Mesenchymal stem cell (in vitro differentiated cells and primary cell): ENCODE measurements around the gene CDH4.

ENCODE experiments used
- DNase-seq: peaks from one replicate; pipeline ENCODE4 v3.0.0-alpha.2; 2013
- H2AFZ ChIP-seq: one replicate; pipeline ENCODE4 v1.6.1; 2013; ENCODE audit warnings: low read depth, mild to moderate bottlenecking, control low read depth, inconsistent platforms, low read length, moderate library complexity
- H2AK5ac ChIP-seq: 2 replicates; pipeline ENCODE4 v1.6.1; 2013; ENCODE audit warnings: low read length, moderate library complexity, mild to moderate bottlenecking, inconsistent platforms; ENCODE audit not compliant: severe bottlenecking
- H2BK120ac ChIP-seq: one replicate; pipeline ENCODE4 v1.6.1; 2013; ENCODE audit warnings: low read depth, mild to moderate bottlenecking, inconsistent platforms, low read length, moderate library complexity
- H2BK12ac ChIP-seq, 2 experiments: one replicate each; pipeline ENCODE4 v1.6.1; 2013; ENCODE audit warnings: inconsistent platforms in 2 of 2, low read length in 2 of 2, mild to moderate bottlenecking in 2 of 2, moderate library complexity in 2 of 2, control low read depth in 1 of 2
- H2BK15ac ChIP-seq: one replicate; pipeline ENCODE4 v1.6.1; 2013; ENCODE audit warnings: mild to moderate bottlenecking, low read depth, inconsistent platforms; ENCODE audit not compliant: poor library complexity, severe bottlenecking
- H2BK5ac ChIP-seq: 2 replicates; pipeline ENCODE4 v1.6.1; 2013; ENCODE audit warnings: low read depth, mild to moderate bottlenecking, low read length, control low read depth, inconsistent platforms; ENCODE audit not compliant: poor library complexity, severe bottlenecking
- H3K14ac ChIP-seq, 2 experiments: one replicate each; pipeline ENCODE4 v1.6.1; 2013; ENCODE audit warnings: inconsistent platforms in 2 of 2, low read length in 2 of 2, control low read depth in 1 of 2, mild to moderate bottlenecking in 1 of 2, moderate library complexity in 1 of 2
- H3K18ac ChIP-seq, 2 experiments: one replicate each; pipeline ENCODE4 v1.6.1; 2013; ENCODE audit warnings: inconsistent platforms in 2 of 2, low read length in 2 of 2, control low read depth in 1 of 2, low read depth in 1 of 2, mild to moderate bottlenecking in 1 of 2
- H3K23ac ChIP-seq, 2 experiments: one replicate each; pipeline ENCODE4 v1.6.1; 2013; ENCODE audit warnings: inconsistent platforms in 2 of 2, low read length in 2 of 2, mild to moderate bottlenecking in 2 of 2, moderate library complexity in 2 of 2, control low read depth in 1 of 2
- H3K27ac ChIP-seq: 2 replicates; pipeline ENCODE4 v1.5.1; 2013; ENCODE audit warnings: mild to moderate bottlenecking, moderate library complexity, low read length, control low read depth, inconsistent platforms; ENCODE audit not compliant: poor library complexity, severe bottlenecking
- H3K27me3 ChIP-seq, 2 experiments: 2 replicates each; pipeline versions ENCODE4 v1.6.1 to v1.7.0; 2013; ENCODE audit warnings: low read length in 2 of 2, mild to moderate bottlenecking in 2 of 2, moderate library complexity in 2 of 2, control low read depth in 1 of 2, inconsistent platforms in 1 of 2; ENCODE audit not compliant: control insufficient read depth in 1 of 2, insufficient read depth in 1 of 2
- H3K36me3 ChIP-seq, 2 experiments: 2 replicates each; pipeline versions ENCODE4 v1.6.1 to v1.7.0; 2013; ENCODE audit warnings: low read length in 2 of 2, control low read depth in 1 of 2, inconsistent platforms in 1 of 2, low read depth in 1 of 2, mild to moderate bottlenecking in 1 of 2; ENCODE audit not compliant: insufficient read depth in 2 of 2, control insufficient read depth in 1 of 2
- H3K4ac ChIP-seq, 2 experiments: one replicate each; pipeline ENCODE4 v1.6.1; 2013; ENCODE audit warnings: inconsistent platforms in 2 of 2, low read length in 2 of 2, mild to moderate bottlenecking in 2 of 2, moderate library complexity in 2 of 2, control low read depth in 1 of 2, low read depth in 1 of 2
- H3K4me1 ChIP-seq: 2 replicates; pipeline ENCODE4 v1.6.1; 2013; ENCODE audit warnings: low read depth, low read length, control low read depth; ENCODE audit not compliant: control insufficient read depth, insufficient read depth
- H3K4me2 ChIP-seq: 2 replicates; pipeline ENCODE4 v1.6.1; 2013; ENCODE audit warnings: low read length, mild to moderate bottlenecking, inconsistent platforms; ENCODE audit not compliant: poor library complexity, severe bottlenecking
- H3K4me3 ChIP-seq, 2 experiments: 2 replicates each; pipeline versions ENCODE4 v1.5.1 to v1.7.0; 2013; ENCODE audit warnings: low read length in 2 of 2, mild to moderate bottlenecking in 2 of 2, control low read depth in 1 of 2, low read depth in 1 of 2; ENCODE audit not compliant: insufficient read depth in 1 of 2
- H3K79me1 ChIP-seq: replicated peaks from 2 replicates; pipeline ENCODE4 v1.6.1; 2013; ENCODE audit warnings: mild to moderate bottlenecking, control low read depth, low read length, inconsistent platforms; ENCODE audit not compliant: poor library complexity, severe bottlenecking
- H3K9ac ChIP-seq: 2 replicates; pipeline ENCODE4 v1.7.0; 2013; ENCODE audit warnings: mild to moderate bottlenecking, low read length, moderate library complexity
- H3K9me3 ChIP-seq: 2 replicates; pipeline ENCODE4 v1.7.0; 2013; ENCODE audit warnings: mild to moderate bottlenecking, low read length; ENCODE audit not compliant: control insufficient read depth
- H4K8ac ChIP-seq: one replicate; pipeline ENCODE4 v1.6.1; 2013; ENCODE audit warnings: inconsistent platforms, mild to moderate bottlenecking, low read length, moderate library complexity
- H4K91ac ChIP-seq: one replicate; pipeline ENCODE4 v1.6.1; 2013; ENCODE audit warnings: mild to moderate bottlenecking, low read length, inconsistent platforms
- WGBS: methylation state at CpG from one replicate; pipeline ENCODE4 v1.1.7; 2013; ENCODE audit warnings: mixed read lengths; 5-methylcytosine and 5-hydroxymethylcytosine counted together

The CDH4 gene

GRCh38 chr20:61966492-61967244, 714.6 kb downstream of the CDH4 start:
- 87% methylated on average over 25 of the region's 25 CpGs for WGBS
- H2AFZ ChIP-seq = no peak overlapping the region
- H2BK15ac ChIP-seq = no peak overlapping the region
- no peak overlapping the region for H3K4ac ChIP-seq
- no peak overlapping the region for H3K4me2 ChIP-seq
- H3K18ac ChIP-seq = no peak overlapping the region
- no peak overlapping the region for H2BK120ac ChIP-seq
- H3K27me3 ChIP-seq = peaks cover 22 to 39% of the 10 kb centered on the region in 2 experiments
- H3K9me3 ChIP-seq = no peaks in the 10 kb centered on the region
- DNase-seq = no peak
- no peak overlapping the region for H2AK5ac ChIP-seq
- no peak overlapping the region for H3K14ac ChIP-seq
- H2BK5ac ChIP-seq = no peak overlapping the region
- peaks cover 1% of the 10 kb centered on the region for H3K79me1 ChIP-seq
- H3K9ac ChIP-seq = no peak overlapping the region
- no peaks in the 10 kb centered on the region for H3K4me1 ChIP-seq
- no peak overlapping the region for H2BK12ac ChIP-seq
- H4K8ac ChIP-seq = no peak overlapping the region
- H3K27ac ChIP-seq = no peak overlapping the region
- no peak overlapping the region for H4K91ac ChIP-seq
- peaks cover 0 to 6% of the 10 kb centered on the region in 2 experiments for H3K36me3 ChIP-seq
- H3K23ac ChIP-seq = no peak overlapping the region
- peak overlapping the region in 1 of 2 experiments; percentile 14 for H3K4me3 ChIP-seq

- peaks cover 22 to 39% of the 10 kb centered on the region in 2 experiments for H3K27me3 ChIP-seq
- peaks cover 1% of the 10 kb centered on the region for H3K79me1 ChIP-seq
- 77% methylated on average over 5 of the region's 7 CpGs for WGBS
- no peak overlapping the region for H2BK15ac ChIP-seq
- H3K4ac ChIP-seq = no peak overlapping the region
- H3K27ac ChIP-seq = no peak overlapping the region
- H4K8ac ChIP-seq = no peak overlapping the region
- no peak overlapping the region for H4K91ac ChIP-seq
- no peak overlapping the region for H2BK12ac ChIP-seq
- no peak overlapping the region for H2AK5ac ChIP-seq
- no peak overlapping the region for H3K9ac ChIP-seq
- H3K4me2 ChIP-seq = no peak overlapping the region
- no peak overlapping the region for H3K4me3 ChIP-seq
- H2BK5ac ChIP-seq = no peak overlapping the region
- H3K18ac ChIP-seq = no peak overlapping the region
- no peaks in the 10 kb centered on the region for H3K9me3 ChIP-seq
- H2BK120ac ChIP-seq = no peak overlapping the region
- no peak for DNase-seq
- no peaks in the 10 kb centered on the region for H3K4me1 ChIP-seq
- H3K36me3 ChIP-seq = peaks cover 3 to 9% of the 10 kb centered on the region in 2 experiments
- H2AFZ ChIP-seq = no peak overlapping the region
- no peak overlapping the region for H3K23ac ChIP-seq
- H3K14ac ChIP-seq = no peak overlapping the region
Measured at GRCh38 chr20:61967300-61967699, 715.2 kb downstream of the CDH4 start.

- no peak overlapping the region for H4K91ac ChIP-seq
- H3K14ac ChIP-seq = no peak overlapping the region
- H4K8ac ChIP-seq = no peak overlapping the region
- no peak overlapping the region for H3K4me2 ChIP-seq
- H3K23ac ChIP-seq = no peak overlapping the region
- H3K36me3 ChIP-seq = peaks cover 12 to 18% of the 10 kb centered on the region in 2 experiments
- DNase-seq = no peak
- no peak overlapping the region for H2AK5ac ChIP-seq
- no peaks in the 10 kb centered on the region for H3K4me1 ChIP-seq
- no peak overlapping the region for H2BK15ac ChIP-seq
- H3K27me3 ChIP-seq = peaks cover 22 to 39% of the 10 kb centered on the region in 2 experiments
- no peak overlapping the region for H3K27ac ChIP-seq
- no peak overlapping the region for H3K18ac ChIP-seq
- no peak overlapping the region for H2BK5ac ChIP-seq
- H2AFZ ChIP-seq = no peak overlapping the region
- no peaks in the 10 kb centered on the region for H3K9me3 ChIP-seq
- 89% methylated on average over 22 of the region's 22 CpGs for WGBS
- H3K79me1 ChIP-seq = peaks cover 1% of the 10 kb centered on the region
- no peak overlapping the region for H2BK120ac ChIP-seq
- no peak overlapping the region for H3K4ac ChIP-seq
- no peak overlapping the region for H3K4me3 ChIP-seq
- no peak overlapping the region for H2BK12ac ChIP-seq
- no peak overlapping the region for H3K9ac ChIP-seq
Measured at GRCh38 chr20:61968036-61968810, 716.2 kb downstream of the CDH4 start.

GRCh38 chr20:61968932-61969331, 716.9 kb downstream of the CDH4 start:
- no peak overlapping the region for H2BK12ac ChIP-seq
- H3K23ac ChIP-seq = no peak overlapping the region
- no peaks in the 10 kb centered on the region for H3K4me1 ChIP-seq
- H4K8ac ChIP-seq = no peak overlapping the region
- DNase-seq = no peak
- H3K9me3 ChIP-seq = no peaks in the 10 kb centered on the region
- H2AFZ ChIP-seq = no peak overlapping the region
- H3K18ac ChIP-seq = no peak overlapping the region
- H3K14ac ChIP-seq = no peak overlapping the region
- H2BK5ac ChIP-seq = no peak overlapping the region
- peaks cover 19 to 25% of the 10 kb centered on the region in 2 experiments for H3K36me3 ChIP-seq
- no peak overlapping the region for H3K4me2 ChIP-seq
- H2BK15ac ChIP-seq = no peak overlapping the region
- H3K4me3 ChIP-seq = no peak overlapping the region
- peaks cover 22 to 32% of the 10 kb centered on the region in 2 experiments for H3K27me3 ChIP-seq
- H3K79me1 ChIP-seq = peaks cover 1% of the 10 kb centered on the region
- no peak overlapping the region for H3K9ac ChIP-seq
- H2BK120ac ChIP-seq = no peak overlapping the region
- H3K27ac ChIP-seq = no peak overlapping the region
- no peak overlapping the region for H2AK5ac ChIP-seq
- H4K91ac ChIP-seq = no peak overlapping the region
- H3K4ac ChIP-seq = no peak overlapping the region
- WGBS = 88% methylated on average over 11 of the region's 11 CpGs
